Panc1 (cell line): Measurements from ENCODE around the gene TADA2B. TPM values are rescaled to one million over a fixed set of nuclear protein-coding genes. Genes with fewer than 3 reads are reported as not detected.

ENCODE experiments used
- ATAC-seq: fragments of 200-7000 bp; cut with Tn5 transposase; 2 replicates; pipeline ENCODE4 v1.9.1; 2020; ENCODE audit warnings: mild to moderate bottlenecking, moderate library complexity
- BruUV-seq: library from RNA; stranded (reverse); fragments of 400-500 nt; replicated peaks from 2 replicates; lab custom pipeline; 2021; lab: Mats Ljungman, UMichigan
- CTCF ChIA-PET: fragments of 300-600 bp; sonication (Branson Sonifier 250); formaldehyde crosslinking; loops from one replicate; lab custom pipeline; 2022; ENCODE audit warnings: antibody characterized with exemption; lab: Charles Lee
- POLR2A ChIA-PET: fragments of 300-600 bp; sonication (Branson Sonifier 250); formaldehyde crosslinking; loops from one replicate; lab custom pipeline; 2022; ENCODE audit warnings: antibody characterized with exemption; lab: Charles Lee
- DNase-seq: peaks from one replicate; pipeline ENCODE4 v3.0.0-alpha.2; 2010; ENCODE audit warnings: low read depth, low spot score
- H3K27ac ChIP-seq: 2 replicates; pipeline ENCODE4 v1.5.1; 2011; ENCODE audit warnings: mild to moderate bottlenecking, low read length, inconsistent platforms
- H3K27me3 ChIP-seq: fragments of 200-500 bp; sonication (Bioruptor generic); 2 replicates; pipeline ENCODE4 v1.6.0; 2014; ENCODE audit warnings: low read length, inconsistent platforms; ENCODE audit not compliant: control insufficient read depth, insufficient read depth
- H3K36me3 ChIP-seq: fragments of 200-500 bp; sonication (Bioruptor generic); 2 replicates; pipeline ENCODE4 v1.5.1; 2014; ENCODE audit warnings: inconsistent platforms, mild to moderate bottlenecking, low read length, moderate library complexity; ENCODE audit not compliant: control insufficient read depth, insufficient read depth
- H3K4me1 ChIP-seq: 2 replicates; pipeline ENCODE4 v1.5.1; 2011; ENCODE audit warnings: inconsistent platforms, mild to moderate bottlenecking, low read length, moderate library complexity; ENCODE audit not compliant: control insufficient read depth, insufficient read depth
- H3K4me3 ChIP-seq, 2 experiments: 2 replicates each; pipeline ENCODE4 v1.5.1; 2011 to 2012; ENCODE audit warnings: low read depth in 2 of 2, low read length in 2 of 2, mild to moderate bottlenecking in 2 of 2, inconsistent platforms in 1 of 2, moderate library complexity in 1 of 2
- H3K9me3 ChIP-seq: fragments of 200-500 bp; sonication (Bioruptor generic); 2 replicates; pipeline ENCODE4 v1.5.1; 2014; ENCODE audit warnings: low read depth, mild to moderate bottlenecking, inconsistent platforms, low read length, moderate library complexity; ENCODE audit not compliant: control insufficient read depth, insufficient read depth
- CTCF ChIP-seq: fragments of 450-650 bp; IDR thresholded peaks from 2 replicates; pipeline ENCODE4 v1.5.1; 2017; ENCODE audit warnings: mild to moderate bottlenecking
- POLR2AphosphoS5 ChIP-seq: IDR thresholded peaks from 2 replicates; pipeline ENCODE4 v1.6.1; 2012; ENCODE audit warnings: mild to moderate bottlenecking, low read depth, low read length, moderate library complexity
- REST ChIP-seq, 2 experiments: IDR thresholded peaks; 2 replicates each; pipeline ENCODE4 v1.6.1; 2011 to 2012; ENCODE audit warnings: low read depth in 2 of 2, control low read depth in 1 of 2, low read length in 1 of 2, mild to moderate bottlenecking in 1 of 2, moderate library complexity in 1 of 2; ENCODE audit not compliant: insufficient read depth in 1 of 2
- SIN3A ChIP-seq: IDR thresholded peaks from 2 replicates; pipeline ENCODE4 v1.6.1; 2012; ENCODE audit warnings: low read depth, mild to moderate bottlenecking, low read length, moderate library complexity, borderline replicate concordance; ENCODE audit not compliant: insufficient read depth
- TCF7L2 ChIP-seq: IDR thresholded peaks from 2 replicates; pipeline ENCODE4 v1.6.1; 2011; ENCODE audit warnings: mild to moderate bottlenecking, low read depth, low read length, inconsistent platforms
- in situ Hi-C: cut with HindIII; loops from 2 replicates; pipeline ENCODE4 v1.10.0; 2016; ENCODE audit warnings: low sequenced_read_pairs, low pct_unique_long_range_greater_than_20kb
- intact Hi-C: fragments of 100-400 bp; cut with micrococcal nuclease; formaldehyde crosslinking; loops from one replicate; pipeline ENCODE4 v1.10.0; 2022; ENCODE audit not compliant: unreplicated experiment
- total RNA-seq: library from RNA; stranded (reverse); gene quantifications from one replicate; pipeline ENCODE4 v1.2.1, GENCODE V29; 2021; ENCODE audit not compliant: unreplicated experiment

Gene TADA2B
- total RNA-seq, 1 experiment from 2014 or later = 17.6 TPM

DNA sequence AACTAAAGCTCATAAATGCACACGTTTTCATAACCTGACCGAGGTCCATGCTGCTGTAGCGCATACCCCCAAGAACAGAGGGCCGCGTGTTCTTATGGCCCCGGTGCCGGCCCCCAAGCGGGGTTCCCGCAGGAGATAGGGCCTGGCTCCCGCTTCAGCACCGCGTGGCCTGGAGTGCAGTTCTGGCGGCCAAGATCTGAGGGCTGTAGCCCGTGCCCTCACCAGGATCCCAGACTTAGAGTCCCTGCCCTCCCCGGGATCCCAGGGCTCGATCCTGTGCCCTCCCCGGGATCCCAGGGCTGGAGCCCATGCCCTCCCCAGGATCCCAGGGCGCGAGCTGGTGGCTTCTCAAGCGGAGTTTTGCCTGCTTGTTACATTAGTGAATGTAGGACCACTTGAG is 25.7 kb downstream of the TADA2B start:
- Histone ChIP-seq H3K4me1 (peaks cover 10% of the 10 kb centered on the region), H3K9me3 (no peaks in the 10 kb centered on the region), H3K4me3 (peak overlapping the region; percentile 77 to 84), H3K36me3 (no peaks in the 10 kb centered on the region), H3K27ac (peak overlapping the region; percentile 79), H3K27me3 (no peaks in the 10 kb centered on the region)
- BruUV-seq = no TSS peak
- in situ Hi-C loops = no loop called here
- DNase-seq = no peak
- ChIA-PET CTCF (interaction anchor here (1.0 kb wide), 1 partner anchor 26 kb away, joined by 6 read pairs; a partner anchor contains a TSS), POLR2A (interaction anchor here (0.6 kb wide), 1 partner anchor 32 kb away, joined by 4 read pairs; no protein-coding TSS in a partner anchor)
- intact Hi-C loops = no loop called here
- TF ChIP-seq REST (IDR thresholded peaks at IDR 0.05; ENCODE audit: insufficient read depth in 1 of 2, low read depth in 2 of 2, low read length in 1 of 2) (no peak), CTCF (no peak), SIN3A (no peak), TCF7L2 (no peak), POLR2AphosphoS5 (no peak)
- no peak for ATAC-seq

DNA sequence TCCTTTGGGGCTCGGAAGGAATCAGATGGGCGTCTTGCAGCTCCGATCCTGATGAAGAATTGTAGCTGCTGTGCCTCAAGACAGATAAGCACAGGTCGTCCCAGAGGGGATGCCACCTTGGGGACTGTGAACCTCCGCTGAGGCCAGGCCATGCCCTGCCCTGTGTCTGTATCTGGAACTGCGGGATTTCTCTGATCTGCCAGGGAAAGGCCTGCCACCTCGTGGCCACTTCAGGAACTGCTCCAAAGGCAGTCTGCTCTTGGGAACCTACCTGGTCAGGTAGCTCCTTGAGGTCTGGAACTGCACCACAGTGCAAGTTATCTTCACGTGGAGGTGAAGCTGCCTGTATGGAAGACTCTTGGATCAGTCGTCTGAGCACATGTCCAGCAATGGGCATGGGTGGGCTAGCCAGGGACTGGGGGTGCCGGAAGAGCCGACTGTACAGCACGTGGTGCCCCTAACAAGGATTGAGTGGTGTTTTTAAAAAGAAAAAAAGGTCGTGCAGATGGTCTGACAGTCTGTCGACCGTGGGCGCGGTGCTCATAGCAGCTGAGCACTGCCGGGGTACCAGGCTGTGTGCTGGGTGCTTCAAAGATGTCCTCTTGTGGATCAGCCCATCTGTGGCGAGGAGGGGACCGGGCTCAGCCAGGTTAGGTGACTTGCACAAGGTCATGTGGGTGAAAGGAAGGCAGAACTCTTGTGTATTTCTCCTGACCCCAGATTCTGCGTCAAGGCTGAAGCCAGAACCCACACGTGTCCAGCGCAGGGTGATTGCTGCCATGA is 27.7 kb downstream of the TADA2B start:
- intact Hi-C loops (no loop called here), in situ Hi-C loops (no loop called here)
- TF ChIP-seq CTCF (peak; percentile 91), POLR2AphosphoS5 (no peak), TCF7L2 (peak; percentile 50; the same call in 1 of the 2 replicates)
- ATAC-seq (peak; percentile 66), DNase-seq (peak; percentile 67)
- H3K9me3 ChIP-seq = no peaks in the 10 kb centered on the region
- no peak overlapping the region for H3K27ac ChIP-seq
- no peaks in the 10 kb centered on the region for H3K27me3 ChIP-seq
- no TSS peak for BruUV-seq
- POLR2A ChIA-PET = no interaction called here
- H3K4me3 ChIP-seq = no peak overlapping the region
- CTCF ChIA-PET = interaction anchor here (1.5 kb wide), 1 partner anchor 197 kb away, joined by 3 read pairs; no protein-coding TSS in a partner anchor
- peaks cover 10% of the 10 kb centered on the region for H3K4me1 ChIP-seq
- H3K36me3 ChIP-seq = no peaks in the 10 kb centered on the region
